Measurements from ENCODE around the gene MFAP5.
A peak's percentile ranks its signal among the peaks of the same experiment; 100 is the strongest.

Gene MFAP5, protein sequence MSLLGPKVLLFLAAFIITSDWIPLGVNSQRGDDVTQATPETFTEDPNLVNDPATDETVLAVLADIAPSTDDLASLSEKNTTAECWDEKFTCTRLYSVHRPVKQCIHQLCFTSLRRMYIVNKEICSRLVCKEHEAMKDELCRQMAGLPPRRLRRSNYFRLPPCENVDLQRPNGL

DNA sequence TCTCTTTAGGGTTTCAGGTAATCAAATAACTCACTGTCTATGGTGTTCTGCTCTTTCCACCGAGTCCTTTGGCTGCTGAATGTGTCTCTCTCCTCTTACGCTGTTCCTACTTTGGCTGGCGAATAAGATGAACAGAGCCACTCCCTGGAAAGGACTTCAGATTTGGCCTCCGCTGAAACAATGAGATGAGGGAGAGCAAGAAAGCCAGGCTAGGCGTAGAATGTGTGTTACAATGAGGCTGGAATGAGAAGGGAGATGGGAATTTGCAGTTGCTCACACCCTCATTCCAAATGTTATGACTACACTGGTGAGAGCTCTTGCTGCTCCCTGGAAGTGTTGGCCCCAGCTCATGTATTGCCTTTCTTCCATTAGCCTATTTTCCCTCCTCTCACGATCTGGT is at the start of gene MFAP5:
TSS of gene MFAP5 (minus strand) at position 234 of the 400 bp plus-strand sequence. CDS start 722 bp downstream, outside the sequence.
- DNase-seq (ENCODE audit: low read depth, low spot score) = no peak

DNA sequence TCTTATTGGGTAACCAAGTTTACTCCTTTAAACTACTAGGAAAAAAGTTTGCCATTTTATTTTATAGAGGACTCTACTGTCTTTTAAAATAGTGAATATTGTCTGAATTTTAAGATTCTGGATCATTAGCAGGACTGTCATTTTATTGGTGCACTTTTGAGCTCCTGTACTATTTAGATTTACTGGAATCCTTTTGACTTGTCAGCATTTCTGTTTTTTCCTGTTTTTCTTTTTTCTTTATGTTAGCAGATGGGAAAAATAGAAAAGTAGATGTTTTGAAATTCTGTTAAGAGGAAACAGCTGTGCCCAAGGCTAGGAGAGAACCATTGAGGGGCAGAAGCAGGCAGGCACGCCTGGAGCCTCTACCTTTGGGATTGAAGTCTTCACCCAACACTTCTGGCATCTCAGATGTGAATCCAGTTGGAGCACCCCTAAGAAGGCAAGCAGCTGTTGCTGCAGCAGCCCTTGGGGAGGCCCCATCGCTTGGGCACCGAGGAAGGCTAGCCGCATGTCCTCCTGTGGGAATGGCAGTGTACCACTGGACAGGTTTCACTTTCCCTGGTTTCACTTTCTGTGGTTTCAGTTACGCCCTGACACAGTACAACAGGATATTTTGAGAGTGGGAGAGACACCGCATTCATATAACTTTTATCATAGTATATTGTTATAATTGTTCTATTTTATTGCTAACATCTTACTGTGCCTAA is 46.7 kb upstream of the MFAP5 start:
- DNase-seq (ENCODE audit: low read depth, low spot score) = no peak

DNA sequence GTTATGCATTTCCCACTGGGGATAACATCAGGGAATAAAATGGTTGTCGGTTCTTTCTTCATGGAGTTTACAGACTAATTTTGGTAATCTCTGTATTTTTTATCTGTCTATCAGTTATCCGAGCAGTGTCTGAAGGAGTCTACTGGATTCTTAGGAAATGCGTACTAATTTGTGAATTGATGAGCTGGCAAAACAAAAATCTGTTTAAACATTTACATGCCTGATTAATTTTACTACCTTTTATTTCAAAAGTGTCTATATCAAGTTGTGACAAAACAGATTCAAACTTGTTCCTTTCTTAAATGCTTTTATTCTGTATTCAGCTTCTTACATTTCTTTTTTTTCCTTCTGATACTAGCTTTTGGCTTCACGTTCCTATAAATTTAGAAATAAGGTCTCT is 39.5 kb upstream of the MFAP5 start:
- no peak for DNase-seq (ENCODE audit: low read depth, low spot score)

GRCh38 chr12:8701046-8701660 is 38.5 kb upstream of the MFAP5 start:
- no peak for DNase-seq (ENCODE audit: low read depth, low spot score)

GRCh38 chr12:8699714-8700113 is 37.1 kb upstream of the MFAP5 start:
- no peak for DNase-seq (ENCODE audit: low read depth, low spot score)

DNA sequence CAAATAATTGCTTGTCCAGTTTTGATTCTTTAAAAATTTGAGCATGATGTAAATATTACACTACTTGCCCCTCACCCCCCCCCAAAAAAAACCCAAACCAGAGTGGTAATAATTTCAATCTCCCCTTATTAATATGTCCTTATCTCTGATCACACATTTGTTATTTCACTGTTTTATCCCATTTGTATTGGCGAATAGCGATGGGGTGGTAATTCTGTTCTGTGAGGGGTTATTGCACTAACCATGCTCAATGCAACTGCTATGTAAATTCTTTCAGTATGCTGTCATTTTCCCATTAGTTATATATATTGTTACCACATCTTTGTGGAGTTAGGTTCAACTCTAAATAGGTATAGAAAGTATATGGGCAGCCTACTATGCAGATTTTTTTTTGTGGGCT is 36.3 kb upstream of the MFAP5 start:
- no peak for DNase-seq (ENCODE audit: low read depth, low spot score)

- no peak for DNase-seq (ENCODE audit: low read depth, low spot score)
These were observed 35.7 kb upstream of the MFAP5 start for GRCh38 chr12:8698132-8698851.

DNA sequence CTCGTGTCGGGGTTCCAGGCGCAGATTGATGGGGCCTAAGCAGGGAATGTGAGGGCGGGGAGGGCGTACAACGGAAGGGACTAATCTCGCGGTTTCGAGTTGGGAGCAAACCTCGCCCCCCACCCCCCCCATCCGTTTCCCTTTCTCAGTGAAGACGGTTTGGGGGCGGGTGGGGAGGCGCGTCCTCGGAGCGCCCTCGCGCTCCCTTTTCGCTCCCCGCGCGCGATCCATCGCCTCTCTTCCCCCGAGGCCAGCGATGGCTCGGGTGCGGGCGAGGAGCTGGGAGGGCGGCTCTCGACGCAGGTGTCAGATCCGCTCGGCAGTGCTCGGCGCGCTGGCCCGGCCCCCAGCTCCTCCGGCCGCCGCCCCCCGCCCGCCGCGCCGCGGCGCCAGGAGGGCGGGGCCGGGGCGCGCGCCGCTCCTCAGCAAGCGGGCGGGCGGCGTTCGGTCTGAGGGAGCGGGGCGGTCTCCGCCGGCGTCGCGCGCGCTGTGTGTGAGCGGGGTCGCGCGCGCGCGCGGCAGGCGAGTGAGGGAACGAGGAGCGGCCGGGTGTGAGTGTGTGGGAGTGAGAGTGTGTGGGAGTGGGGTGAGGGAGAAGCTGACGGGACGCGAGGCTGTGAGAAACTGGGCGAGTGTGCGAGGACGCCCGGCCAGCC is 35.0 kb upstream of the MFAP5 start, which contains the start of gene RIMKLB:
TSS of gene RIMKLB (plus strand) at position 516 of the 656 bp plus-strand sequence. CDS start 15,876 bp downstream, outside the sequence.
- DNase-seq (ENCODE audit: low read depth, low spot score) = peak; percentile 33

DNA sequence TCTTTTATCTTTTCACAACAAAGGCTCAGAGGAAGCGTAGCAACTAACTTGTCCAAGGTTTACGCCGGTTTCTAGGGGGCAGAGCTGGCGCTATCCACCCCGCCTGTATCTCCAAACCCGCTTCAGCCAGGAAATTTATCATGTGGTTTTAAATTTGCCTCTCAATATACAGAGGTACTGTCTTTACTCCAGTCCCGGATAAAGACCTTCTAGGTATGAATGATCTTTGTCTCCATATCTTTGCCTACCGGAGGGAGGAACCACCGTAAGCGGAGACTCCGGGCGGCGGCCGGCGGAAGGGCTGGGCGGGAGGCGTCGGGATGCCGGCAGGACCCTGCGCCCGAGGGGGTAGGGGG is 34.5 kb upstream of the MFAP5 start:
- no peak for DNase-seq (ENCODE audit: low read depth, low spot score)

DNA sequence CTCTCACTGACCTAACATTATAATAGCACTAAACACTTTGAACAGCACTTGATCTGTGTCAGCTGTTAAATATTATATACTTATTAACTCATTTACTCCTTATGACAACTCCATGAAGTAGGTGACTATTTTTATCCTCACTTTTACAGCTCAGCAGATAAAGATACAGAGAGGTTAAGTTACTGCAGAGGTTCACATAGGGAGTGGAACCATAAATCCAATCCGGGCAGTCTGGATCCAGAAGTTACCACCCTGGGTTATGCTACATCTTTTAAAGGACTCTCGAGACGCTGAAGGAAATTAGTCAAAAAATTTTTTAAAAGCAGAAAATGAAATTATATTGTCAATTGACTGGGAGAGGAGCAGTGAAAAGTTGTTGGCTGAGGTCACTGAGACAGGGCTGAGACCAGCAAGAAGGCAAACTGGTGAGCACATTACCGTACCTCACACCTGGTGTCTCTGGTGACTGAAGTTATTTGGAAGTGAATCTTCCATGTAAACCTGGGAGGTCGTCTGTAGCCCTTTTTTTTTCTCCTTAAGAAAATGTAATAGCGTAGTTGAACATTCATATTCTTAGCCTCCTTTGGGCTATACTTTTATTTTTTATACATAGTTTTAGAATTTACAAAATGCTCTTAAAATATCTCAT is 33.9 kb upstream of the MFAP5 start:
- DNase-seq (ENCODE audit: low read depth, low spot score) = no peak

- no peak for DNase-seq (ENCODE audit: low read depth, low spot score)
These were observed 32.5 kb upstream of the MFAP5 start for GRCh38 chr12:8695116-8695515.

DNA sequence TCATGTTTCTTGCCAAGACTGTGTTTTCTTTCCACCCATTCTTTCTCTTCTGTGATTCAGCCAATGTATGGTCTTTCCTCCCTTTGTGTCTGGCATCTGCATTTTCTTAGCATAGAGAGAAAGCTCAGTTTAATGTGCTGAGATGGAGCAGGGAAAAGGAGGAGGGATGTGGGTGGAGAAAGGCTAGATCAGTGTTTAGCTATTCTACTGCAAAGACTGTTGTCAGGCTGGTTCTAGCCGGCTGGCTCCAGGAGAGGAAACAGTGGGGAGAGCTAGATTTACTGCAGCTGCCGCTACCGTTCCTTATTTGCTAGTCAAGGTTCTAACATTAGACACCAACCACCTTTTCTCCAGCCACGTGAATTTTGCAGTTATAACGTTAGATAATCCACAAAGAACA is 29.9 kb upstream of the MFAP5 start:
- DNase-seq (ENCODE audit: low read depth, low spot score) = no peak

DNA sequence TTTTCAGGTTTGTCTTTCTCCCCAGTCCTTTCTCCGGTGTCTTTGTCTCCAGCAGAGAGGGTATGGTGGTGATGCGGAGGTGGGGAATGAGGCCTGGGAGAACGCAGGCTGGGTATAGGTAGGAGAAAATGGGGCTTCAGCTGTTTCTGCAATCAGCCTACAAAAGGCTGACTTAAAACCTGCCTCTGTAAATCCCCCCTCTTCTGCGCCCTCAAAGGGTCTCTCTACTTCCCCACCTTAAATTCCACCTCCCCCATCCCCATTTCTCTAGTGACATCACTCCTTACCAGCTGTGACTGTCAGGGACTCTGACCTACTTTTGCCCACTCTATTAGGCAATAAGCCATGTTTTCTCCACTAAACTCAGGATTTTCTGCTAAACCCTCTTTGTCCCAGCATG is 27.1 kb upstream of the MFAP5 start:
- no peak for DNase-seq (ENCODE audit: low read depth, low spot score)

DNA sequence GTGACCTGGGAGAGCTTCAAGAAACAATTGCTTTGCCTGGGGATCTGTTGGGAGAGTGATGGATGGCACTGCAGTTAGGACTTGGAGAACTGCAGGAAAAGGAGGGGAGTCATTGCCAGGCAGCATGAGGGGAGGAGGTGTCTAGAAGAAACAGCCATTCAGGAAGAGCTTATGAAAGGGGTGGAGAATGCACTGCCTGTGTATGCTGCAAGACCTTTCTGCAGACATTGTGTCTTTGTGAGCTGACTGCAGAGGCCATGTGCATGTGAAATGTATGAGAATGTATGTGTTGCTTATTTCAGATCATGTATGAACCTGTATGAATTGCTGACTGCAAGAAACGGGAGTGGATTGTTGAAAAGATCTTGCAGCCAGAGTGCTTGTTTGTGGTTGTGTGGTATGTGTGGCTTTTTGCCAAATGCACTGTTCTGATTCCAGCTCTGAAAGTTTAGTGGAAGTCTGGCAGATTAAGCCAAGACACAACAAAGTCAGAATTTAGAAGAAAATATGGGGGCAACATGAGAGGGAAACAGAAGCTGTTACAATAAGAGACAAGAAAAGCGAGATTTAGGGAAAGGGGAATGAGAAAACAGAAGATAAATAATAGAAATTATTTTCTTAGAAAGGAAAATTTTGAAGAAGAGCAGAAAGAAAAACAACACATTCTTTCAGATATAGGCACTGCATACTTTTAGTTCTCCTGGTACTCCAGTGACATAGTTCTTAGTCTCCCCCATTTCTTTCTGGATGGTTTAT is 25.4 kb upstream of the MFAP5 start:
- peak; percentile 56 for DNase-seq (ENCODE audit: low read depth, low spot score)

DNA sequence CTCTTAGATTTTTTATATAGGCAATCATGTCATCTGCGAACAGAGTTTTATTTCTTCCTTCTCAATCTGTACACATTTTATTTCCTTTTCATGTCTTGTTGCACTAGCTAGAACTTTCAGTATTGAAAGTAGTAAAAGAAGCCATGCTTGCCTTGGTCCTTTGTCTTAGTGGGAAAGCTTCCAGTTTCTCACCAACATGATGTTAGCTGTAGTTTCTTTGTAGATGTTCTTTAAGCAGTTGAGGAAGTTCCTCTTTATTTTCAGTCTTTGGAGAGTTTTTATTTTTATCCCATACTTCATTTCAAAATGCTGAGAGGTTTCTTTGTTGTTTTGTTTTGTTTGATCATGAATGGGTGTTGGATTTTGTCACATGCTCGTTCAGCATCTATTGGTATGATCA is 22.4 kb upstream of the MFAP5 start:
- no peak for DNase-seq (ENCODE audit: low read depth, low spot score)

DNA sequence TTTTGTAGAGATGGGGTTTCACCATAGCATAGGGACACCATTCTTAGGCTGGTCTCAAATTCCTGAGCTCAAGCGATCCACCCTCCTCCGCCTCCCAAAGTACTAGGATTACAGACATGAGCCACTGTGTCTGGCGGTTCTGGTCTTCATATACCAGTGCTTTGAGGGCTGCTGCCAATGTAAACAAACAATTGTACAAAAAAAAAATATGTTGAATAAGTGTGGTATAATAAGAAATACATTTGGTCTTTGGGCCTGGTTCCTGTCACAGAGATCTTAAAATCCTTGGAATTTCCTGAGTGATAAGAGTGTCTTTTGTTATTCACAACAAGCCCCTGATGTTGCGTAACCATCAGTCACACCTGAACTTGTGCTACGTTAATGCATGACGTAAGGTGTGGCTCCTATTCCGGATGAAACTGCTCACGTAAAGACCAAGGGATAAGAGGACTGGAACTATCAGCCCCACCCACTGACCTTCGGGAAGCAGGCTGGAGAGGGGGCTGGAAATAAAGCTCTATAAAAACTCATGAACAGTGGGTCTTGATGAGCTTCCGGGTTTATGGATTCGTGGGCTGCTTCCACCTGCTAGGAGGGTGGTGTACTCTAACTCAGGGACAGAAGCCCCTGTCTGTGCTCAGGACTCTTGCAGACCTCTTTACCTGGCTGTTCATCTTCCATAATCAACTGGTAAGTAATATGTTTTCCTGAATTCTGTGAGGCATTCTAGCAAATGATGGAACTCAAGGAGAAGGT is 18.7 kb upstream of the MFAP5 start:
- DNase-seq (ENCODE audit: low read depth, low spot score) = no peak

GRCh38 chr12:8680533-8680932 is 17.9 kb upstream of the MFAP5 start:
- DNase-seq (ENCODE audit: low read depth, low spot score) = no peak

- DNase-seq (ENCODE audit: low read depth, low spot score) = no peak
These were observed 16.1 kb upstream of the MFAP5 start for GRCh38 chr12:8678661-8679111.

DNA sequence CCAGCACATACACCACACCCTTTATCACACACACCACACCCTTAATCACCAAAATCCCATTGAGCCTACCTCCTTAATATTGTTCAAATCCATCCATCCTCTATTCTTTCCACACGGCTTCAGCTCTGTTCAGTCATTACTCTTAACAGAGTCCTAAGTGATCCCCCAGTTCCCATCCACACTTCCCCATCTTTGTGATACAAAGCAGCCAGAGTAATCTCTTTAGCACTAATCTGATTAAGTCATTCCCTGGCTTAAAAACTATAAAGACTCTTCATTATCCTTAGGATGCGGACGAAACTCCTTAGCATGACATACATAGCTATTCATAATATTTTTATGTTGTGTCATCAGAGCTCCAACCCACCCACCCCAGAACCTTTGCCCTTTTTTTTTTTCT is 14.7 kb upstream of the MFAP5 start:
- DNase-seq (ENCODE audit: low read depth, low spot score) = no peak

DNA sequence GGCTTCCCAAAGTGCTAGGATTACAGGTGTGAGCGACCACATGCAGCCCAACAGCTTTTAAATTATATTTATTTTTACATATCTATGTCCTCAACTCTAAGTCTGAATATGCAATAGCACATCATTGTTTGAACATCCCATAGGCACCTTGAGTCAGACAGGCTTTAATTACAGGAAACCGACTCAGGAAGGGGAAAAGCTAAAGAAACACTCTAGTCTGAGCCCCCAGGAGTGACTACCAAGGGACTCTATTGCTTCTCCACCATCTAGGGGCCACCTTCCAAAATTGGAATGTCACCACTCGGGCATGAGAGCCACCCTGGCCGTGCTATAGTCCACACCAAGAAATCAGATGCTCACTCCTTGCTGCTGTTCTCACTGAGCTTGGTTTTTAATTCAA is 14.0 kb upstream of the MFAP5 start:
- no peak for DNase-seq (ENCODE audit: low read depth, low spot score)

All from smooth muscle cell of the brain vasculature (primary cell).